ENCODE results near the gene BCAR1. TPM values are rescaled to one million over a fixed set of nuclear protein-coding genes. Genes with fewer than 3 reads are reported as not detected.

Gene BCAR1
- total RNA-seq, 1 donor from 2014 or later = 182 TPM

DNA sequence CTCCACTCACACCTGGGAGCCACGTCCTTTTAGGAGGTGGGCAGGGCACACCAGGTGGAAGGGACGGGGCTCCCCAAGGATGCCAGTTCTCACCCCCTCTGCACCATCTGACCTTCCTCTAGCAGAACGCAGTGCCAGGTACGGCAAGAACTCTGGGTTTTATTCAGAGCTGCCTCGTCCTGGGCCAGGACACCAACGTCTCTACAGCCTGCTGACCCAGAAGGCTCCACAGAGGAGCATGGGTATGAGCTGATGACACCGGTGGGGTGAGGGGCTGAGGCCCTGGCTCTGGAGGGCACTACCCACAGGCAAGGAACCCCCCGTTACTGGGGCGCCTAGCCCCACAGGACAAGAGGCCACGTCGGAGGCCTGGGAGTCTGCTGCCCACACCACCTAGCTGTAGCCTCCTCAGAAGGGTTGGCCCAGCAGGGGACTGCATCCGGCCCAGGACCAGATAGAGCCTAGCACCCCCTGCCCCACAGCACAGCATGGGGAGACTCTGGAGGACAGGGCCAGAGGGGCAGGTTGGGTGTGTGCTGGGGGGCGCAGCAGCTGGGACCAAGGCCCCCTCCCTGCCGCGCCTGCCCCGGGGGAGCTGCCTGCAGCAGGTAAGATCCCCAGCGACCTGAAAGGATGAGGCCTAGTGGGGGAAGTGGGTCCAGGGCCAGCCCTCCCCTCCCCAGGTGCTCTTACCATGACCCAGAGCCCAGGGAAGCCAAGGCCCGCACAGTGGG, 13.9 kb downstream of the BCAR1 start:
- TF ChIP-seq, protein P1, sequence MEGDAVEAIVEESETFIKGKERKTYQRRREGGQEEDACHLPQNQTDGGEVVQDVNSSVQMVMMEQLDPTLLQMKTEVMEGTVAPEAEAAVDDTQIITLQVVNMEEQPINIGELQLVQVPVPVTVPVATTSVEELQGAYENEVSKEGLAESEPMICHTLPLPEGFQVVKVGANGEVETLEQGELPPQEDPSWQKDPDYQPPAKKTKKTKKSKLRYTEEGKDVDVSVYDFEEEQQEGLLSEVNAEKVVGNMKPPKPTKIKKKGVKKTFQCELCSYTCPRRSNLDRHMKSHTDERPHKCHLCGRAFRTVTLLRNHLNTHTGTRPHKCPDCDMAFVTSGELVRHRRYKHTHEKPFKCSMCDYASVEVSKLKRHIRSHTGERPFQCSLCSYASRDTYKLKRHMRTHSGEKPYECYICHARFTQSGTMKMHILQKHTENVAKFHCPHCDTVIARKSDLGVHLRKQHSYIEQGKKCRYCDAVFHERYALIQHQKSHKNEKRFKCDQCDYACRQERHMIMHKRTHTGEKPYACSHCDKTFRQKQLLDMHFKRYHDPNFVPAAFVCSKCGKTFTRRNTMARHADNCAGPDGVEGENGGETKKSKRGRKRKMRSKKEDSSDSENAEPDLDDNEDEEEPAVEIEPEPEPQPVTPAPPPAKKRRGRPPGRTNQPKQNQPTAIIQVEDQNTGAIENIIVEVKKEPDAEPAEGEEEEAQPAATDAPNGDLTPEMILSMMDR (IDR thresholded peaks at IDR 0.05; ENCODE audit: unreplicated experiment) = no peak
- Mint-ChIP-seq H3K4me3 (ENCODE audit: unreplicated experiment) (no peak overlapping the region), H3K9me3 (ENCODE audit: unreplicated experiment) (no peaks in the 10 kb centered on the region), H3K27me3 (ENCODE audit: unreplicated experiment) (peaks cover 36% of the 10 kb centered on the region), H3K4me1 (ENCODE audit: unreplicated experiment) (peaks cover 16% of the 10 kb centered on the region), H3K36me3 (ENCODE audit: low read depth, unreplicated experiment) (peaks cover 50% of the 10 kb centered on the region), H3K27ac (ENCODE audit: unreplicated experiment) (peak overlapping the region; percentile 48)
- no peak for DNase-seq (ENCODE audit: low spot score)

DNA sequence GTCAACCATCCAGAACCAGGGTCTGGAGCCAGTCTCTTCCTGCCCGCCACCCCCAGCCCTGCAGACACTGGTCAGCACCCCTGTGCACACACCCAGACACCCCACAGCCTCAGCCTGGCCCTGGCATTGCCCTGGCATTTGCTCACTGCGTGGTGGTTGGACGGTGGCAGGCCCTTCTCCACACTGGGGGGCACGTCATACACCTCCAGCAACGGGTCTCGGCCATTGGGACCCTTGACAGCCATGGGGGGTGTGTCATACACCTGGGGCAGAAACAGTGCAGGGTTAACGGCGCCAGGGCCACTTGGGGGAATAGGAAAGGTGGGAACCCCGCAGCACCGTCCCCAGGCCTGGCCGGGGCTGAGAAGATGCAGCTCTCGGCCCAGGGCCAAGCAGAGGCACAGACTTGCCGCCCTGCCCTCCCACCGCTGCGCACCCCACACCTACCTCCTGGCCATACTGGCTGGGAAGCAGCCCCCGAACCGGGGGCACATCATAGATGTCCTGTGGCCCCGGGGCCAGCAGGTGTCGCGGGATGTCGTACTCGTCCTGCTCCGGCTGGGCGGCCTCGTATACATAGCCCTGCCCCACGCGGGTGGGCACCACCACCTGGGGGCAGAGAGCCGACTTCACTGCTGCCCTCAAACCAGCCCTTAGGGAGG, 14.6 kb downstream of the BCAR1 start:
- TF ChIP-seq, protein P1 (IDR thresholded peaks at IDR 0.05; ENCODE audit: unreplicated experiment) = no peak
- H3K27me3 Mint-ChIP-seq (ENCODE audit: unreplicated experiment) = peaks cover 34% of the 10 kb centered on the region
- H3K4me3 Mint-ChIP-seq (ENCODE audit: unreplicated experiment) = no peak overlapping the region
- peak overlapping the region; percentile 59 for H3K27ac Mint-ChIP-seq (ENCODE audit: unreplicated experiment)
- H3K9me3 Mint-ChIP-seq (ENCODE audit: unreplicated experiment) = no peaks in the 10 kb centered on the region
- no peak for DNase-seq (ENCODE audit: low spot score)
- H3K4me1 Mint-ChIP-seq (ENCODE audit: unreplicated experiment) = peaks cover 16% of the 10 kb centered on the region
- H3K36me3 Mint-ChIP-seq (ENCODE audit: low read depth, unreplicated experiment) = peaks cover 48% of the 10 kb centered on the region

DNA sequence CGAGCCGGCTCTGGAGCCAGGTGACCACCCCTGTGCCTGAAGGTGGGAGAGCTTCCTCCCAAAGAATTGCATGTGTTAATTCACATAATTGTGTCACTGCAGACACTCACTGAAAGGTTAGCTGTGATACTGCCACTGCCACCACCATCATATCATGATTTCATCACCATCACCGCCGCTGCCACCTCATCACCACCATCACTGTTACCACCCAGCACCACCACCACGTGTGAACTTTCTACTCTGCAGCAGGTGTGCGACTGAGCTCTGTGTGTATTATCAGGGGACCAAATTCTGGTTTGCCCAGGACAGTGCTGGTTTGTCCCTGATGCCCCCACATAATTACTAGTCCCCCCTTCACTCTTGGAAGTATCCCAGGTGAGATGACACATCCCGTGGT, 15.2 kb downstream of the BCAR1 start:
- peaks cover 34% of the 10 kb centered on the region for H3K27me3 Mint-ChIP-seq (ENCODE audit: unreplicated experiment)
- H3K4me1 Mint-ChIP-seq (ENCODE audit: unreplicated experiment) = peaks cover 16% of the 10 kb centered on the region
- H3K27ac Mint-ChIP-seq (ENCODE audit: unreplicated experiment) = peak overlapping the region; percentile 59
- no peaks in the 10 kb centered on the region for H3K9me3 Mint-ChIP-seq (ENCODE audit: unreplicated experiment)
- DNase-seq (ENCODE audit: low spot score) = no peak
- H3K4me3 Mint-ChIP-seq (ENCODE audit: unreplicated experiment) = peak overlapping the region; percentile 83
- peaks cover 54% of the 10 kb centered on the region for H3K36me3 Mint-ChIP-seq (ENCODE audit: low read depth, unreplicated experiment)
- TF ChIP-seq, protein P1 (IDR thresholded peaks at IDR 0.05; ENCODE audit: unreplicated experiment) = no peak

DNA sequence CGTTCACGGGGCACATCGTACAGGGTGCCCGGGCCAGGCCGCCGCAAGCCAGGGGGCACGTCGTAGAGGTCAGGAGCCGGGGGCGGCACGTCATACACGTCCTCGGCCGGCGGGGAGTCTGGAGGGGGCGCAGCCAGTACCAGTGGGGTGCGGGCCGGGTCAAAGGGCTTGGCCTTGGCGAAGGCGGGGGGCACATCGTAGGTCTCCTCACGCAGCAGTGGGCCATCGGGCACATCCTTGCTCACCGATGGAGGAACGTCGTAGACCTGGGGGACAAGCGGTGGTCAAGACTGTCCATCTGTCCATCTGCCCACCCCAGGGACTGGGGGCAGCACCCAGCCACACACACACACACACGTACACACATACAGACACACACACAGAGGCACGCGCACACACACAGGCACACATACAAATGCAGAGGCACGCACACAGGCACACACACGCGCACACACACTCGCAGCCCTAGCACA, 15.7 kb downstream of the BCAR1 start:
- Mint-ChIP-seq H3K4me3 (ENCODE audit: unreplicated experiment) (peak overlapping the region; percentile 83), H3K27ac (ENCODE audit: unreplicated experiment) (peak overlapping the region; percentile 59), H3K27me3 (ENCODE audit: unreplicated experiment) (peaks cover 32% of the 10 kb centered on the region), H3K4me1 (ENCODE audit: unreplicated experiment) (peaks cover 16% of the 10 kb centered on the region), H3K9me3 (ENCODE audit: unreplicated experiment) (no peaks in the 10 kb centered on the region), H3K36me3 (ENCODE audit: low read depth, unreplicated experiment) (peaks cover 52% of the 10 kb centered on the region)
- no peak for DNase-seq (ENCODE audit: low spot score)
- TF ChIP-seq, protein P1 (IDR thresholded peaks at IDR 0.05; ENCODE audit: unreplicated experiment) = no peak

Data from endothelial cell (in vitro differentiated cells).